Measurements from ENCODE around the gene SLC10A1.

- TF ChIP-seq, protein P1, sequence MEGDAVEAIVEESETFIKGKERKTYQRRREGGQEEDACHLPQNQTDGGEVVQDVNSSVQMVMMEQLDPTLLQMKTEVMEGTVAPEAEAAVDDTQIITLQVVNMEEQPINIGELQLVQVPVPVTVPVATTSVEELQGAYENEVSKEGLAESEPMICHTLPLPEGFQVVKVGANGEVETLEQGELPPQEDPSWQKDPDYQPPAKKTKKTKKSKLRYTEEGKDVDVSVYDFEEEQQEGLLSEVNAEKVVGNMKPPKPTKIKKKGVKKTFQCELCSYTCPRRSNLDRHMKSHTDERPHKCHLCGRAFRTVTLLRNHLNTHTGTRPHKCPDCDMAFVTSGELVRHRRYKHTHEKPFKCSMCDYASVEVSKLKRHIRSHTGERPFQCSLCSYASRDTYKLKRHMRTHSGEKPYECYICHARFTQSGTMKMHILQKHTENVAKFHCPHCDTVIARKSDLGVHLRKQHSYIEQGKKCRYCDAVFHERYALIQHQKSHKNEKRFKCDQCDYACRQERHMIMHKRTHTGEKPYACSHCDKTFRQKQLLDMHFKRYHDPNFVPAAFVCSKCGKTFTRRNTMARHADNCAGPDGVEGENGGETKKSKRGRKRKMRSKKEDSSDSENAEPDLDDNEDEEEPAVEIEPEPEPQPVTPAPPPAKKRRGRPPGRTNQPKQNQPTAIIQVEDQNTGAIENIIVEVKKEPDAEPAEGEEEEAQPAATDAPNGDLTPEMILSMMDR (conservative IDR thresholded peaks at IDR 0.05): no peak
- no peak for TF ChIP-seq ZFX (IDR thresholded peaks at IDR 0.05)
Measured at GRCh38 chr14:69755784-69756183, 41.3 kb downstream of the SLC10A1 start.

All from C4-2B (cell line).